Lower leg skin (tissue), 4 donors: ENCODE measurements around the gene PHGDH. TPM values are rescaled to one million over a fixed set of nuclear protein-coding genes. Genes with fewer than 3 reads are reported as not detected.
"Not testable (repeated sequence)": the region's sequence is repeated elsewhere in the genome, so short reads cannot be mapped to it uniquely, and the experiment has no call there.

ENCODE experiments used
- DNase-seq, 2 donors: peaks; one replicate each; pipeline ENCODE4 v3.0.0-alpha.2; 2019; ENCODE audit warnings: low spot score in 2 of 2
- H3K4me3 ChIP-seq: fragments of 200-600 bp; sonication (generic); 2 replicates; pipeline ENCODE4 v1.5.1; 2017; ENCODE audit warnings: mild to moderate bottlenecking, low read depth; ENCODE audit not compliant: poor library complexity, severe bottlenecking
- POLR2A ChIP-seq, 2 donors: fragments of 450-650 bp; IDR thresholded peaks; one replicate each; pipeline ENCODE4 v1.6.1; 2016 to 2017; ENCODE audit warnings: antibody characterized with exemption in 2 of 2, mild to moderate bottlenecking in 1 of 2, moderate library complexity in 1 of 2
- WGBS, 2 donors: methylation state at CpG; one replicate each; pipeline ENCODE4 v1.1.5; 2018; 5-methylcytosine and 5-hydroxymethylcytosine counted together
- intact Hi-C: fragments of 100-400 bp; cut with DNase I; formaldehyde crosslinking; loops from one replicate; pipeline ENCODE4 v1.15.0; 2023; ENCODE audit warnings: low total_unique reads
- total RNA-seq, 4 donors: library from RNA; depleted of rRNA; stranded (reverse); fragments of >200 nt; gene quantifications; one replicate each; pipeline ENCODE4 v1.1.0, GENCODE V29; 2016
- TF ChIP-seq, protein P1 (sequence below), 3 donors: fragments of 450-650 bp; IDR thresholded peaks; one replicate each; pipeline ENCODE4 v1.5.1; 2016; ENCODE audit warnings: antibody characterized with exemption in 3 of 3, mild to moderate bottlenecking in 3 of 3, moderate library complexity in 2 of 3

The PHGDH gene
- total RNA-seq, 4 donors from 2014 or later: 55.1 to 94.2 (median 73.5) TPM

DNA sequence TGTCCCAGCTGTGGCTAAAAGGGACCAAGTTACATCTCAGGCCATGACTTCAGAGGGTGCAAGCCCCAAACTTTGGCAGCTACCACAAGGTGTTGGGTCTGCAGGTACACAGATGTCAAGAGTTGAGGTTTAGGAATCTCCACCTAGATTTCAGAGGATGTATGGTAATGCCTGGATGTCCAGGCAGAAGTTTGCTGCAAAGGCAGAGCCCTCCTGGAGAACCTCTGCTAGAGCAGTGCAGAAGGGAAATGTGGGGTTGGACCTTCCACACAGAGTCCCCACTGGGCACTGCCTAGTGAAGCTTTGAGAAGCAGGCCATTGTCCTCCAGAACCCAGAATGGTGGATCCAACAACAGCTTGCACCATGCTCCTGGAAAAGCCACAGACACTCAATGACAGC is 10.1 kb upstream of the PHGDH start:
- H3K4me3 ChIP-seq: no peak overlapping the region
- DNase-seq: no peak
- intact Hi-C loops: no loop called here
- no peak for TF ChIP-seq POLR2A (IDR thresholded peaks at IDR 0.05)
- TF ChIP-seq, protein P1, sequence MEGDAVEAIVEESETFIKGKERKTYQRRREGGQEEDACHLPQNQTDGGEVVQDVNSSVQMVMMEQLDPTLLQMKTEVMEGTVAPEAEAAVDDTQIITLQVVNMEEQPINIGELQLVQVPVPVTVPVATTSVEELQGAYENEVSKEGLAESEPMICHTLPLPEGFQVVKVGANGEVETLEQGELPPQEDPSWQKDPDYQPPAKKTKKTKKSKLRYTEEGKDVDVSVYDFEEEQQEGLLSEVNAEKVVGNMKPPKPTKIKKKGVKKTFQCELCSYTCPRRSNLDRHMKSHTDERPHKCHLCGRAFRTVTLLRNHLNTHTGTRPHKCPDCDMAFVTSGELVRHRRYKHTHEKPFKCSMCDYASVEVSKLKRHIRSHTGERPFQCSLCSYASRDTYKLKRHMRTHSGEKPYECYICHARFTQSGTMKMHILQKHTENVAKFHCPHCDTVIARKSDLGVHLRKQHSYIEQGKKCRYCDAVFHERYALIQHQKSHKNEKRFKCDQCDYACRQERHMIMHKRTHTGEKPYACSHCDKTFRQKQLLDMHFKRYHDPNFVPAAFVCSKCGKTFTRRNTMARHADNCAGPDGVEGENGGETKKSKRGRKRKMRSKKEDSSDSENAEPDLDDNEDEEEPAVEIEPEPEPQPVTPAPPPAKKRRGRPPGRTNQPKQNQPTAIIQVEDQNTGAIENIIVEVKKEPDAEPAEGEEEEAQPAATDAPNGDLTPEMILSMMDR (IDR thresholded peaks at IDR 0.05): no peak

DNA sequence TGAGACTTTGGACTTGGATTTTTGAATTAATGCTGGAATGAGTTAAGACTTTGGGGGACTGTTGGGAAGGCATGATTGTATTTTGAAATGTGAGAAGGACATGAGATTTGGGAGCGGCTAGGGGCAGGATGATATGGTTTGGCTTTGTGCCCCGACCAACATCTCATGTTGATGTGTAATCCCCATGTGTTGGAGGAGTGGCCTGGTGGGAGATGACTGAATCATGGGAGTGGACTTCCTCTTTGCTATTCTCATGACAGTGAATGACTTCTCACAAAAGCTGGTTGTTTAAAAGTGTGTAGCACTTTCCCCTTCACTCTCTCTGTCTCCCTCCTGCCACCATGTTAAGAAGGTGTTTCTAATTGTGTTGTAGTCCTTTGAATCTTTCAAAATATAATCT is 9.3 kb upstream of the PHGDH start:
- no peak for TF ChIP-seq POLR2A (IDR thresholded peaks at IDR 0.05)
- TF ChIP-seq, protein P1 (IDR thresholded peaks at IDR 0.05): no peak
- no peak overlapping the region for H3K4me3 ChIP-seq
- DNase-seq: no peak
- intact Hi-C loops: no loop called here
- 47 to 50% methylated on average over 2 of the region's 2 CpGs for WGBS, 2 donors

DNA sequence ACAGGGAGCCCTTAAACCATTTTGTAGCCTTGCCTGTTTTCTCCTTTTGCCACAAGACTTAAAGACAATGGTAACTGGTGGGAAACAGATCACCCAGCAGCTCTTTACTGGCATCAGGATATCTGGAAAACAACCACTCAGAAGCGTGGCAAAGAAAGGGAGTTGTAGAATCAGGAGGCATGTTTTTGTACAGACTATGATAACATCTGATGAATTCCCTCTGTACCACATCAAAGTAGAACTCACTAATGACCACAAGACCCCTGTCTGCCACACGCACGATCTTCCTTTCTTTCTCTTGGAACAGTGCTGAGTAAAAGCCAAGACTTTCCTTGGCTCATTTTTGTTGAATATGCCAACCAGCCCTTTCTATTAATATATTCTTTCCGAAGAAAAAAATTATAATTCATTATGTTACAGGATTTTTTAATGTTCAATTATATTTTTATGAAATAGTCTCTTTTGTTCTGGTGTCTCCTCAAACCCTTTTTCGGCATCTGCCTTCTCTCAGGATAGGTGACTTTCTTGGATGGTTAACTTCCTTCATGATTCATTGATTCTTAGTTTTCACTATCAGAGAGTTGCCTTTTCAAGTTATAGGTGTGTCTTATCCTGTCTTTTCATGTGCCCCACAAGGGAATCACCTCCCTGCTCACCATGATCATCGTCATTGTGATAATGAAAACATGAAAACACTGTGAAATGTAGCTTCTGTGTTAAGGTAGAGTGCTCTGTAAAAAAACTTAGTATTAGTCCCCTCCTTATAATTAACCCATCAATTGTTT is 7.9 kb upstream of the PHGDH start:
- TF ChIP-seq, protein P1 (IDR thresholded peaks at IDR 0.05): no peak
- TF ChIP-seq POLR2A (IDR thresholded peaks at IDR 0.05): no peak
- intact Hi-C loops: no loop called here
- 59 to 71% methylated on average over 6 of the region's 6 CpGs for WGBS, 2 donors
- no peak for DNase-seq
- H3K4me3 ChIP-seq: no peak overlapping the region

DNA sequence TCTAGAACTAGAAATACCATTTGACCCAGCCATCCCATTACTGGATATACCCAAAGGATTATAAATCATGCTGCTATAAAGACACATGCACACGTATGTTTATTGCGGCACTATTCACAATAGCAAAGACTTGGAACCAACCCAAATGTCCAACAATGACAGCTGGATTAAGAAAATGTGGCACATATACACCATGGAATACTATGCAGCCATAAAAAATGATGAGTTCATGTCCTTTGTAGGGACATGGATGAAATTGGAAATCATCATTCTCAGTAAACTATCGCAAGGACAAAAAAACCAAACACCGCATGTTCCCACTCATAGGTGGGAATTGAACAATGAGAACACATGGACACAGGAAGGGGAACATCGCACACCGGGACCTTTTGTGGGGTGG is 5.1 kb upstream of the PHGDH start:
- H3K4me3 ChIP-seq, DNase-seq, intact Hi-C loops: not testable (repeated sequence)
- WGBS, 2 donors: 92 to 100% methylated on average over 6 of the region's 6 CpGs

DNA sequence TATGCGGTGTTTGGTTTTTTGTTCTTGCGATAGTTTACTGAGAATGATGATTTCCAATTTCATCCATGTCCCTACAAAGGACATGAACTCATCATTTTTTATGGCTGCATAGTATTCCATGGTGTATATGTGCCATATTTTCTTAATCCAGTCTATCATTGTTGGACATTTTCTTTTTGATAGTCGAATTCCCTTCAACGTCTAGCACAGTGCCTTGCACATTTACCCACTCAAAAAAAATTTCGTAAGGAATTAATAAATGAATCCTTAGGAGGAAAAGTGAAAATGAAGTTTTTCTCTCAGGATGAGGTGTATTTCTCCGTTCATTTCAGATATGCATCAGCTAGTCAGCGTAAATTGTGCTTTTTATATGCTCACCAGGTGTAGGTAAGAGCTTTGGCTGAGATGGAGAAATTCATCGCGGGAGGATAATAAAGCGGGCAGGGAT is 354 bp upstream of the PHGDH start:
- 20 to 21% methylated on average over 9 of the region's 10 CpGs for WGBS, 2 donors
- peak overlapping the region; percentile 36 for H3K4me3 ChIP-seq
- intact Hi-C loops, DNase-seq: not testable (repeated sequence)

DNA sequence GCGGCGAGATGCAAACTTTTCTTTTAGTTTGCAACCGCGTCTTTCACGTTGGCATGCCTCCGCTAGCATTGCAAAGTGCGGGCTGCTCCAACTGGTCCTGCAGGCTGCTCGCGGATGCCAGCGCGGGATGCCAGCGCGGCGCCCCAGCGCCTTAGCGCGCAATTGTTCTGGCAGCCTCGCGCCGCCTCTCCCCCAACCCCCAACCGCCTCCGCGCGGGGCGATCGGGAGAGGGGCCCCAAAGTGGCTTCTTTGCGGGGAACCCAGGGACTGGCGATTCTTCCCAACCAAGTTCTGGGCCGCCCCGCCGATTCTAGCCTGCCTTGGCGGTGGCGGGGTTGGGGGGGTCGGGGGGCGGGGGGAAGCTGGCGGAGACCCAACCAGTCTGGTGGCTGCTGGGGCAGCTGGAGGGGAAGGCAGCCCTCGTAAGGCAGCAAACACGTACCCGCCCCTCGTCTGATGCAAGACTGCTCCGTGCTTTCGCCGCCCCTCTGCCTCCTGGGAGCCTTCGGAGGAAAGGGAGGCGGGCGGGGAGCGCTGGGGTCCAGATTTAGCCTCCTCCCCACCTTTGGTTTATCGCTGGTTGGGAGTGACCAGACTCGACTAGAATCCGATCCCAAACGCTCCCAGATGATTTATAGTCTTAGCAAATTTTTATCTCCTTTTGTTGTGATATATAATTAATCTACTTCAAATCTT is 756 bp downstream of the PHGDH start:
- intact Hi-C loops: no loop called here
- TF ChIP-seq POLR2A (IDR thresholded peaks at IDR 0.05): no peak
- TF ChIP-seq, protein P1 (IDR thresholded peaks at IDR 0.05): no peak
- DNase-seq: peak; percentile 42 to 95
- WGBS, 2 donors: 0 to 1% methylated on average over 34 to 37 of the region's 51 CpGs
- H3K4me3 ChIP-seq: peak overlapping the region; percentile 36
